ENCODE data around the gene FLNB. TPM values are rescaled to one million over a fixed set of nuclear protein-coding genes. Genes with fewer than 3 reads are reported as not detected.

The FLNB gene
- total RNA-seq, 1 experiment from 2014 or later = 127 TPM

- Mint-ChIP-seq H3K9me3 (no peaks in the 10 kb centered on the region), H3K4me3 (no peak overlapping the region), H3K36me3 (peaks cover 66% of the 10 kb centered on the region), H3K27me3 (ENCODE audit: low read depth) (no peaks in the 10 kb centered on the region), H3K4me1 (no peaks in the 10 kb centered on the region), H3K27ac (no peak overlapping the region)
- TF ChIP-seq FOXK1 (CRISPR knock-in tag; IDR thresholded peaks at IDR 0.05) (no peak), NFYB (CRISPR knock-in tag; conservative IDR thresholded peaks at IDR 0.05; ENCODE audit: low read depth) (no peak), IRF2 (CRISPR knock-in tag; IDR thresholded peaks at IDR 0.05; ENCODE audit: borderline replicate concordance, low read depth) (no peak), E2F5 (CRISPR knock-in tag; IDR thresholded peaks at IDR 0.05) (no peak)
- no peak for ATAC-seq
- ChIA-PET CTCF (no interaction called here), POLR2A (no interaction called here)
- no peak for DNase-seq (ENCODE audit: low spot score)
These were observed 145.1 kb downstream of the FLNB start for GRCh38 chr3:58153371-58153770.

- ChIA-PET CTCF (interaction anchor here (1.0 to 1.2 kb wide), 3 partner anchors 12 to 151 kb away, joined by 3 read pairs; partner anchors contain the start of genes HTD2 and RPP14), POLR2A (no interaction called here)
- no peak overlapping the region for H3K27ac Mint-ChIP-seq
- H3K27me3 Mint-ChIP-seq (ENCODE audit: low read depth) = no peaks in the 10 kb centered on the region
- H3K9me3 Mint-ChIP-seq = no peaks in the 10 kb centered on the region
- ATAC-seq (no peak), DNase-seq (ENCODE audit: low spot score) (no peak)
- TF ChIP-seq KAT7 (CRISPR knock-in tag; IDR thresholded peaks at IDR 0.05; ENCODE audit: borderline replicate concordance) (no peak), SMAD3 (CRISPR knock-in tag; IDR thresholded peaks at IDR 0.05; ENCODE audit: borderline replicate concordance) (no peak), GTF2I (CRISPR knock-in tag; conservative IDR thresholded peaks at IDR 0.05) (no peak), E2F1 (CRISPR knock-in tag; IDR thresholded peaks at IDR 0.05) (no peak), PRRX2 (CRISPR knock-in tag; IDR thresholded peaks at IDR 0.05) (no peak), ZNF219 (CRISPR knock-in tag; IDR thresholded peaks at IDR 0.05; ENCODE audit: borderline replicate concordance) (no peak), ESRRA (CRISPR knock-in tag; IDR thresholded peaks at IDR 0.05; ENCODE audit: borderline replicate concordance) (no peak)
- no peak overlapping the region for H3K4me3 Mint-ChIP-seq
- H3K4me1 Mint-ChIP-seq = no peaks in the 10 kb centered on the region
- peaks cover 61% of the 10 kb centered on the region for H3K36me3 Mint-ChIP-seq
These were observed 146.6 kb downstream of the FLNB start for GRCh38 chr3:58154626-58155449.

- no peak for TF ChIP-seq ZNF138 (CRISPR knock-in tag; conservative IDR thresholded peaks at IDR 0.05)
- no peak for TF ChIP-seq CBFB (CRISPR knock-in tag; IDR thresholded peaks at IDR 0.05; ENCODE audit: low read depth)
- TF ChIP-seq TEAD1 (CRISPR knock-in tag; IDR thresholded peaks at IDR 0.05) = no peak
- TF ChIP-seq CREB1 (CRISPR knock-in tag; IDR thresholded peaks at IDR 0.05) = no peak
- TF ChIP-seq E2F1 (CRISPR knock-in tag; IDR thresholded peaks at IDR 0.05) = no peak
- no peak for TF ChIP-seq NFATC4 (CRISPR knock-in tag; IDR thresholded peaks at IDR 0.05)
- TF ChIP-seq KAT7 (CRISPR knock-in tag; IDR thresholded peaks at IDR 0.05; ENCODE audit: borderline replicate concordance) = no peak
- TF ChIP-seq ZNF425 (CRISPR knock-in tag; conservative IDR thresholded peaks at IDR 0.05) = no peak
- no peak for TF ChIP-seq TCF7 (CRISPR knock-in tag; IDR thresholded peaks at IDR 0.05; ENCODE audit: low read depth)
- no peak for TF ChIP-seq FOXP1 (CRISPR knock-in tag; IDR thresholded peaks at IDR 0.05; ENCODE audit: borderline replicate concordance)
- TF ChIP-seq ELF4 (CRISPR knock-in tag; IDR thresholded peaks at IDR 0.05; ENCODE audit: low read depth) = no peak
- ATAC-seq (no peak), DNase-seq (ENCODE audit: low spot score) (no peak)
- ChIA-PET CTCF (interaction anchor here (1.2 kb wide), 1 partner anchor 11 kb away, joined by 3 read pairs; no protein-coding TSS in a partner anchor), POLR2A (no interaction called here)
- H3K4me3 Mint-ChIP-seq = no peak overlapping the region
- H3K9me3 Mint-ChIP-seq = no peaks in the 10 kb centered on the region
- no peaks in the 10 kb centered on the region for H3K27me3 Mint-ChIP-seq (ENCODE audit: low read depth)
- H3K36me3 Mint-ChIP-seq = peaks cover 63% of the 10 kb centered on the region
- no peaks in the 10 kb centered on the region for H3K4me1 Mint-ChIP-seq
- H3K27ac Mint-ChIP-seq = no peak overlapping the region
These were observed 147.6 kb downstream of the FLNB start for GRCh38 chr3:58155838-58156237.
